AML-193 (cell line): ENCODE results near the gene SEC31B.
A peak's percentile ranks its signal among the peaks of the same experiment; 100 is the strongest.

ENCODE experiments used
- DNase-seq, 2 experiments: peaks; one replicate each; lab custom pipeline; 2025; lab: John Stamatoyannopoulos, UW

SEC31B gene

GRCh38 chr10:100490531-100490930 is 29.1 kb downstream of the SEC31B start:
- no peak for DNase-seq

- no peak for DNase-seq
Observed at GRCh38 chr10:100489396-100489795, 30.3 kb downstream of the SEC31B start.

- no peak for DNase-seq
Observed at GRCh38 chr10:100487529-100487928, 32.1 kb downstream of the SEC31B start.

GRCh38 chr10:100485801-100486495 is 33.7 kb downstream of the SEC31B start:
- DNase-seq = no peak

- DNase-seq = no peak
Observed at GRCh38 chr10:100485366-100485765, 34.3 kb downstream of the SEC31B start.

- DNase-seq = no peak
Observed at GRCh38 chr10:100483876-100484666, 35.6 kb downstream of the SEC31B start.

GRCh38 chr10:100482834-100483185 is 36.9 kb downstream of the SEC31B start:
- DNase-seq = no peak

GRCh38 chr10:100482181-100482833 is 37.4 kb downstream of the SEC31B start:
- peak; percentile 24 to 28 for DNase-seq

- peak; percentile 70 to 76 for DNase-seq
Observed at GRCh38 chr10:100481462-100482081, 38.1 kb downstream of the SEC31B start.

- no peak for DNase-seq
Observed at GRCh38 chr10:100480002-100480401, 39.7 kb downstream of the SEC31B start.

- no peak for DNase-seq
Observed at GRCh38 chr10:100479037-100479436, 40.6 kb downstream of the SEC31B start.

- DNase-seq = no peak
Observed at GRCh38 chr10:100477970-100478369, 41.7 kb downstream of the SEC31B start.

GRCh38 chr10:100470367-100470766 is 49.3 kb downstream of the SEC31B start:
- DNase-seq = no peak

- no peak for DNase-seq
Observed at GRCh38 chr10:100469756-100470155, 49.9 kb downstream of the SEC31B start.

GRCh38 chr10:100468978-100469377 is 50.7 kb downstream of the SEC31B start:
- DNase-seq = no peak

GRCh38 chr10:100468322-100468721 is 51.3 kb downstream of the SEC31B start:
- DNase-seq = no peak

- no peak for DNase-seq
Observed at GRCh38 chr10:100462709-100463108, 57.0 kb downstream of the SEC31B start, which contains the start of gene WNT8B. WNT8B (plus strand) TSS chr10:100463009; CDS start chr10:100463169, 160 bp downstream.

- DNase-seq = no peak
Observed at GRCh38 chr10:100448951-100449350, 70.7 kb downstream of the SEC31B start.

- no peak for DNase-seq
Observed at GRCh38 chr10:100447663-100448062, 72.0 kb downstream of the SEC31B start.

GRCh38 chr10:100446130-100446761 is 73.4 kb downstream of the SEC31B start:
- no peak for DNase-seq

- DNase-seq = no peak
Observed at GRCh38 chr10:100442548-100442947, 77.1 kb downstream of the SEC31B start.
